NCI-H82 treated with DMSO at 0.1 percent for 48 hours (cell line): ENCODE measurements around the gene ZNF414.
"Not testable (repeated sequence)": the region's sequence is repeated elsewhere in the genome, so short reads cannot be mapped to it uniquely, and the experiment has no call there.

Experiments
- DNase-seq: peaks from one replicate; lab custom pipeline; 2025; ENCODE audit not compliant: unreplicated experiment; lab: John Stamatoyannopoulos, UW

The ZNF414 gene

GRCh38 chr19:8513687-8514504 is at the start of gene ZNF414:
Gene ZNF414 (minus strand): TSS chr19:8514167. CDS start chr19:8514046, 121 bp downstream.
- peak; percentile 92 for DNase-seq

GRCh38 chr19:8561075-8561764 is 47.3 kb upstream of the ZNF414 start:
- DNase-seq, result no peak

GRCh38 chr19:8558325-8558724 is 44.4 kb upstream of the ZNF414 start:
- DNase-seq, result no peak

GRCh38 chr19:8557642-8558238 is 43.8 kb upstream of the ZNF414 start:
- DNase-seq, result no peak

GRCh38 chr19:8553729-8554128 is 39.8 kb upstream of the ZNF414 start:
- DNase-seq, result not testable (repeated sequence)

- DNase-seq, result no peak
These were observed 38.8 kb upstream of the ZNF414 start for GRCh38 chr19:8552810-8553209.

- DNase-seq, result no peak
These were observed 36.1 kb upstream of the ZNF414 start for GRCh38 chr19:8550070-8550469.

DNA sequence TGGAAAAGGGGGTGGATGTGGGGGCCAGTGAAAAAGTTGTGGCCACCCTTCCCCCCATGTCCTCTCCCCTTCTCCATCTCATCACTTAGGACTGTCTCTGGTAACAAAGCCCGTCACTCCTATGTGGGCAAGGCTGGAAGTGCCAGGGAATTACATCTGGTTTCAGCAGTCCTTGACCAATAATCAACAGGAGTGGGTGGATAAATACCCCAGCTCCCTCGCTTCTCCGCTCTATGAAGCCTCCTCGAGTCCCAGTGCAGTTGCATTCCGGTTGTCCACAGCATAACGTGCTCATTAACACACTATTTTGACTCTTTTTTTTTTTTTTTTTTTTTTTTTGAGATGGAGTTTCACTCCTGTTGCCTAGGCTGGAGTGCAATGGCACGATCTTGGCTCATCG is 31.8 kb upstream of the ZNF414 start:
- DNase-seq, result no peak

DNA sequence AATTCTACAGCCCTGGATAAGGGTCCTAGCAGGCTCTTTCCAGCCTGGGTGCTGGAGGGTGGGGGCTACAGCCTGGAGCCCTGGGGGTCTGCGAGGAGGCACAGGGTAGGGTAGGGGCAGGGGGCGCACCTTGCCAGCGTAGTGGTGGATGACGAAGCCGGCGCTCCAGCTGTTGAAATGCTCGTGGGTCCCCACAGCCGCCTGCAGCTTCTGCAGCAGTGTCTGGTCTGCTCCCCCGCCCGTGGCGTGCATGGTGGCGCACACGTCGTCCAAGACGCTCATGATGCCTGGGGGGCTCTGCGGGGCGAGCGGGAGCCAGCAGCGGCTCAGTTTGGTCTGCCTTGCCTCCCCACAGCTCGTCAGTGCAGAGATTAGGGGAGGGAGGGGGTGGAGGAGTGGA is 30.2 kb upstream of the ZNF414 start:
- no peak for DNase-seq

- DNase-seq, result no peak
These were observed 25.7 kb upstream of the ZNF414 start for GRCh38 chr19:8539621-8540149.

- no peak for DNase-seq
These were observed 23.1 kb upstream of the ZNF414 start for GRCh38 chr19:8537099-8537498.

- DNase-seq, result no peak
These were observed 22.3 kb upstream of the ZNF414 start for GRCh38 chr19:8536282-8536681.

DNA sequence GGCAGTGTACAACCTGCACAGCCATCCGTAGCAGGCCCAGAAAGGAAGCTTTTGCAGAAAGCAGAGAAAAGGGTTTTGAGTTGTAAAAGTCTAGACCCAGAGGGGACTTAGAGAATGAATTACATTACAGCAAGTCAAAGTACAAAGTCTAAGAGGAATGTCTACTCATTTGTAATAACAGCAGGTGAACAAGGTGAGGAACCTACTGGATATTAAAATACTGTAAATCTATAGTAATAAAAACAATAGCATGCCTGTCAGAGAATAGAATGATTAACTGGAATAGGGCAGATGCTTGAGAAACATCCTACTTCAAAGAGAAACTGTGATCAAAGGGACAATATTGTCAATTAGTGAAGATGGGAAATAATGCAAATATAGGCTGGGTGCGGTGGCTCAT is 18.3 kb upstream of the ZNF414 start:
- no peak for DNase-seq

DNA sequence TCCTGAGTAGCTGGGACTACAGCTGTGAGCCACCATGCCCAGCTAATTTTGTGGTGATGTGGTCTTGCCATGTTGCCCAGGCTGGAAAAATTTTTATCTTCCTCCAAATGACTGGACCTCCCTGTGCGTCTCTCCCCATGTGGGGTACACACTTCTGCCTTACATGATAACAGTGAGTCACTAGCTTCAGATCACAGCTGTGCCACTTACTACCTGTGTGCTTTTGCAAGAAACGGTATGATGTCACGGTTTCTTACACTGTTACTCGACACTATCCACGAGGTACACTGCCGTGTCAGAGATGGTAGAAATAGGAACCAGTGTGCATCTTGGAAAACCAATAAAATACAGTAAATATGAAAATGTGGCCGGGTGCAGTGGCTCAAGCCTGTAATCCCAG is 17.5 kb upstream of the ZNF414 start:
- no peak for DNase-seq

DNA sequence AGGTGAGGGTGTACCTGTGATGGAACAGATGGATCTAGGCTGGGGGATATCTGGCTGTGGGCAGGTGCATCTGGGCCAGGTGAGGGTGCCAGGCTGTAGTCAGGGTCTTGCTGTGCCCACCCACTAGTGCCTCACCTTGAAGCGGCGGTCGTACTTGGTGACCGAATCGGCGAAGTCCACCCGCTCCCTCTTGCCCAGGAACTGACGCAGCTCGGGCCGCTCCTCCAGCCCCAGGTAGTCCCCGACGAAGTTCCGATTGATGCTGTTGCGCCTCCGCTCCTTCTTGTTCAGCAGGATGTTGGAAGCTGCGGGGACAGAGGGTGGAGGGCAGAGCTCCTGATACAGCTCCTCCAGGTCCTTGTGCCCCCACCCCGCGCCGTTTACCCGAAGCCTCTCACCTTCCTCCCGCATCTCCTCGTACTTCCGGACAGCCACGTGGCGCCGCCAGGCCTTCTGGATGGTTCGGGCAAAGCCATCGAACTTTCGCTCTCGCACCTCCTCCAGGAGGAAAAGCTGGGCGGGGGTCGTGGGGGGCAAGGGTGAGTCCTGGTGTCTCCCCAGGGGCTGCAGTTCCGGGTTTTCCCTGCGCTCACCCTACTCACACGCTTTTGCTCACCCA is 16.2 kb upstream of the ZNF414 start:
- DNase-seq, result no peak

DNA sequence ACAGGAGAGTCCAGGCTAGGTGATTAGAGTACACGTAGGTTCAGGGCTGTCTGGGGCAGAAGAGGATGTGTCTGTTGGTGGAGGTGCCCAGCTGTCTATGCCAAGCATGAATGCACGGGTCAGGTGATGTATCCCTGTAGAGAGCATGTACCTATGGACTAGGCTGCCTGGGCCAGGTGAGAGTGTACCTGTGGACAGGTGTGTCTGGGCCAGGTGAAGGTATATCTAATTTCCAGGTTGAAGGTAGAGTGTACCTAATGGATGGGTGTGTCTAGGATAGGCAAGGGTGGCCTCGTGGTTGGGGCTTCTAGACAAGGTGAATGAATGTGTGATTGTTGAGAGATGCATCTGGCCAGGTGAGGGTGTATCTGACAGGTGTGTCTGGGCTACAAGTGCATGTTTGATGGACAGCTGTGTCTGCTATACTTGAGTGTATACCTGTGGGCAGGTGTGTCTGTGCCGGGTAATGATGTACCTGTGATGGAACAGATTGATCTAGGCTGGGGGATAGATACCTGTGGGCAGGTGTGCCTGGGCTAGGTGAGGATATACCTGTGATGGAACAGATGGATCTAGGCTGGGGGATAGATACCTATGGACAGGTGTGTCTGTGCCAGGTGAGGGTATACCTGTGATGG is 15.5 kb upstream of the ZNF414 start:
- DNase-seq, result no peak

- no peak for DNase-seq
These were observed 14.5 kb upstream of the ZNF414 start for GRCh38 chr19:8528500-8528899.

DNA sequence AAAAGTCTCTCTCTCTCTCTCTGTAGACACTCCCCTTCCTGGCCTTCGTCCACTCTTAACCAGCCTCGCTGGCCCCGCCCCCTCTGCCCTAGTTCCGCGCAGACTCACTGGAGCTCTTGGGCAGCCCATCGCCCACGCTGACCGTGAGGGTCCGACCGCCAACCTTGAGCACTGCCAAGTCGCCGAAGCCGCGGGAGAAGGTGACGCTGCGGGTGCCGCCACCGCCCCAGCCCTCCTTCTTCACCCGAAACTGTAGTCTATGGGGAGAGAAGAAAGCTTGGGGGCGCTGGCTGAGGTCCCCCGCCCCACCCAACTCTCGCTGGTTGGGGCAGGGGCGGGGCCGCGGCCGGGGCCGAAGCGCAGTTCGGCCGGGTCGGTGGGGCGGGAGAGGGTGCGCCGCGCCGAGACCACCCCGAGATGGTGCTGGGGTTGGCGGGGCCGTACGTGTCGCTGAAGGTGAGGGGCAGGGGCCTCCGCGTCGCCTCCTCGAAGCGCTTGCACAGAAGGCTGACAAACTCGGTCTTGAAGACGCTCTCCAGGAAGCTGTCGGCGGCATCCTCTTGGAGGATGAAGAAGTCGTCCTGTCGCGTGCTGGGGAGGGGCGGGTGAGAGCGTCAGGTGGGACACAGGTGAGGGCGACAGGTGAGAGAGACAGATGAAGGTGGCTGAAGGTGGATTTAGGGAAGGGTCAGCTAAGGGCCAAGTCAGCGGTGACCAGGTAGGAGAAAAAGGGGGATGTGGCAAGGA is 12.6 kb upstream of the ZNF414 start:
- peak; percentile 60 for DNase-seq

GRCh38 chr19:8525401-8525684 is 11.4 kb upstream of the ZNF414 start:
- no peak for DNase-seq

DNA sequence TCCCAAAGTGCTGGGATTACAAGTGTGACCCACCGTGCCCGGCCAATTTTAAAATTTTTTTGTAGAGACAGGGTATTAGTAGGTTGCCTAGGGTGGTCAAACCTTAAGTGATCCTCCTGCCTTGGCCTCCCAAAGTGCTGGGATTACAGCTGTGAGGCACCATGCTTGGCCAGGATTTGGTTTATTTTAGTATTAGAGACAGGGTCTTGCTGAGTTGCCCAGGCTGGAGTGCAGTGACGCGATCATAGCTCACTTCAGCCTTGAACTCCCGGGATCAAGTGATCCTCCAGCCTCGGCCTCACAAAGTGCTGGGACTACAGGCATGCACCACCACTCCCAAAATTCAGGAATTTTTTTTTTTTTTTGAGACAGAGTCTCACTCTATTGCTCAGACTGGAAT is 5.4 kb upstream of the ZNF414 start:
- no peak for DNase-seq
